Body of pancreas (tissue), 4 donors: ENCODE data around the gene SBK1.

Experiments
- POLR2A ChIP-seq, 3 donors: fragments of 450-650 bp; IDR thresholded peaks; one replicate each; pipeline ENCODE4 v1.6.1; 2016; ENCODE audit warnings: antibody characterized with exemption in 3 of 3, mild to moderate bottlenecking in 2 of 3
- TF ChIP-seq, protein P1 (sequence below), 7 experiments: fragments of 450-650 bp in 4 of 7; fragments of 200-600 bp in 3 of 7; sonication (generic) in 3 of 7; IDR thresholded peaks; one replicate each; pipeline ENCODE4 v1.5.1; 2016 to 2019; ENCODE audit warnings: antibody characterized with exemption in 7 of 7

DNA sequence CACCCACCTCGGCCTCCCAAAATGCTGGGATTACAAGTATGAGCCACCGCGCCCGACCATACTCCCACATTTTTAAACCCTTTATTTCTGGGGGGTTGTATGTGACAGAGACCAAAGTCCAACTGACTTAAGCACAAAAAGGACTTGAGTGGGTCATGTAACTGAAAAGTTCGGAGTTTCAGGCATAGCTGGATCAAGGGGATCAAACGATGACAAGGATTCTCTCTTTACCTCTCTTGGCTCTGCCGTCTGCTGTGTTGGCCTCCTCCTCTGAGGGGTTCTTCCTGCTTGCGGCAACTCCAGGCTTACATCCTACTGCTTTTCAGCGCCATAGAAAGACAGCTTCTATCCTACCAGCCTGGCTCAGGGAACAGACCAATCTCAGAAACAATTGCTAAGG, 9.2 kb upstream of the SBK1 start:
- TF ChIP-seq, protein P1, sequence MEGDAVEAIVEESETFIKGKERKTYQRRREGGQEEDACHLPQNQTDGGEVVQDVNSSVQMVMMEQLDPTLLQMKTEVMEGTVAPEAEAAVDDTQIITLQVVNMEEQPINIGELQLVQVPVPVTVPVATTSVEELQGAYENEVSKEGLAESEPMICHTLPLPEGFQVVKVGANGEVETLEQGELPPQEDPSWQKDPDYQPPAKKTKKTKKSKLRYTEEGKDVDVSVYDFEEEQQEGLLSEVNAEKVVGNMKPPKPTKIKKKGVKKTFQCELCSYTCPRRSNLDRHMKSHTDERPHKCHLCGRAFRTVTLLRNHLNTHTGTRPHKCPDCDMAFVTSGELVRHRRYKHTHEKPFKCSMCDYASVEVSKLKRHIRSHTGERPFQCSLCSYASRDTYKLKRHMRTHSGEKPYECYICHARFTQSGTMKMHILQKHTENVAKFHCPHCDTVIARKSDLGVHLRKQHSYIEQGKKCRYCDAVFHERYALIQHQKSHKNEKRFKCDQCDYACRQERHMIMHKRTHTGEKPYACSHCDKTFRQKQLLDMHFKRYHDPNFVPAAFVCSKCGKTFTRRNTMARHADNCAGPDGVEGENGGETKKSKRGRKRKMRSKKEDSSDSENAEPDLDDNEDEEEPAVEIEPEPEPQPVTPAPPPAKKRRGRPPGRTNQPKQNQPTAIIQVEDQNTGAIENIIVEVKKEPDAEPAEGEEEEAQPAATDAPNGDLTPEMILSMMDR (IDR thresholded peaks at IDR 0.05): no peak
- no peak for TF ChIP-seq POLR2A (IDR thresholded peaks at IDR 0.05)
